Sigmoid colon (tissue), 7 donors: ENCODE measurements around the gene PWP1. TPM values are rescaled to one million over a fixed set of nuclear protein-coding genes. Genes with fewer than 3 reads are reported as not detected.

Experiments
- DNase-seq: peaks from one replicate; pipeline ENCODE4 v3.0.0-alpha.2; 2019
- H3K27ac ChIP-seq, 4 donors: fragments of 200-600 bp; sonication (generic); one replicate each; pipeline ENCODE4 v1.5.1; 2016 to 2019; ENCODE audit warnings: mild to moderate bottlenecking in 1 of 4
- H3K27me3 ChIP-seq, 3 donors: fragments of 200-600 bp; sonication (generic); one replicate each; pipeline ENCODE4 v1.5.1; 2019; ENCODE audit warnings: mild to moderate bottlenecking in 1 of 3
- H3K36me3 ChIP-seq, 4 donors: fragments of 200-600 bp; sonication (generic); one replicate each; pipeline ENCODE4 v1.5.1; 2016 to 2019
- H3K4me1 ChIP-seq, 4 donors: fragments of 200-600 bp; sonication (generic); one replicate each; pipeline ENCODE4 v1.5.1; 2017 to 2019
- H3K4me3 ChIP-seq, 4 donors: fragments of 200-600 bp; sonication (generic); one replicate each; pipeline ENCODE4 v1.5.1; 2017 to 2019; ENCODE audit warnings: mild to moderate bottlenecking in 2 of 4, moderate library complexity in 1 of 4
- H3K9me3 ChIP-seq, 4 donors: fragments of 200-600 bp in 3 of 4; sonication (generic) in 3 of 4; one replicate each; pipeline versions ENCODE4 v1.5.1 to v1.6.1; 2013 to 2019
- CTCF ChIP-seq, 4 experiments: fragments of 450-650 bp in 3 of 4; fragments of 200-600 bp in 1 of 4; IDR thresholded peaks; one replicate each; pipeline ENCODE4 v1.5.1; 2016 to 2019; ENCODE audit warnings: antibody characterized with exemption in 4 of 4, mild to moderate bottlenecking in 3 of 4, moderate library complexity in 2 of 4
- EP300 ChIP-seq, 4 donors: sonication (generic); formaldehyde crosslinking; IDR thresholded peaks; one replicate each; pipeline ENCODE4 v1.6.1; 2017; ENCODE audit warnings: antibody characterized with exemption in 4 of 4
- POLR2A ChIP-seq, 2 donors: fragments of 450-650 bp; IDR thresholded peaks; one replicate each; pipeline ENCODE4 v1.6.1; 2016; ENCODE audit warnings: antibody characterized with exemption in 2 of 2, mild to moderate bottlenecking in 2 of 2, moderate library complexity in 2 of 2
- POLR2AphosphoS5 ChIP-seq, 4 donors: sonication (generic); formaldehyde crosslinking; IDR thresholded peaks; one replicate each; pipeline ENCODE4 v1.6.1; 2017; ENCODE audit warnings: antibody characterized with exemption in 4 of 4
- WGBS, 2 donors: extraction: QIAGEN DNeasy Blood & Tissue Kit; methylation state at CpG; one replicate each; pipeline ENCODE4 v1.1.7; 2013; 5-methylcytosine and 5-hydroxymethylcytosine counted together
- intact Hi-C: fragments of 100-400 bp; cut with DNase I; formaldehyde crosslinking; loops from one replicate; pipeline ENCODE4 v1.15.1; 2023
- polyA plus RNA-seq, 3 donors: library from polyadenylated mRNA; stranded (reverse); fragments of 200-250 nt; gene quantifications; one replicate each; pipeline ENCODE4 v1.2.3, GENCODE V29; 2013
- total RNA-seq, 4 donors: library from RNA; depleted of rRNA; stranded (reverse); fragments of >200 nt; gene quantifications; one replicate each; pipeline ENCODE4 v1.1.0, GENCODE V29; 2016
- donor health status: healthy with polysubstance abuse.
- donor health status: Bipolar disorder and iron deficiency.
- donor health status: healthy.

The PWP1 gene
- total and polyA plus RNA-seq, 7 donors: 15.3 to 98.3 (median 49.9) TPM

DNA sequence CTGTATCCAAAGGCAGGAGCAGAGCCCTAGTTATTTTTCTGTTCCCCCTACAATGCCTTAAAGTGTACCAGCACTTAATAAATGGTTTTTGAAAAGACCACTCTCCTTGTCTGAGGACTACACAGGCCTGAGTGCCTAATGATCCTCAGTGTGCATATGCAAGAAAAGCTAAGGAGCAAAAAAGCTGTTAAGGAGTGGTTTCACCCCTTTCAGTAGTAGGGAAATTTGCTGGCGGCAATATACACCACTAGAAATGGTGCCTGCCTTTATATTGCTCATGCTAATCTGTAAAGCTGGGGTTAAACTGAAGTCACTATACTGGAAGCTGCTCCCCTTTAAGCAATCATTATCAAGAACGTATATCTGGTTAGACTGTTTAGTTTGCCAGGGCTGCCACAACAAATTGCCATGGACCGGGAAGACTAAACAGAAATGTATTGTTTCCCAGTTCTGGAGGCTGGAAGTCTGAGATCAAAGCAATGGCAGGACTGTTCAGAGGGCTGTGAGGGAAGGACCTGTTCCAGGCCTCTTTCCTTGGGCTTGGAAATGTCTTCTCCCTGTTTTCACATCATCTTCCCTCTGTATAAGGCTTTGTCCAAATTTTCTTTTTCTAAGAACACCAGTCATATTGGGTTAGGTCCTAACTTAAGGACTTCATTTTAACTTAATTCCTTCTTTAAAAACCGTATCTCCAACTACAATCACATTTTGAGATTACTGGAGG lies 45.2 kb downstream of the PWP1 start:
- no peaks in the 10 kb centered on the region for H3K27me3 ChIP-seq
- no peak overlapping the region for H3K27ac ChIP-seq
- no peaks in the 10 kb centered on the region for H3K9me3 ChIP-seq
- no peak overlapping the region for H3K4me3 ChIP-seq
- H3K36me3 ChIP-seq: peaks cover 0 to 36% (median 14%) of the 10 kb centered on the region in 4 donors
- 32 to 75% methylated on average over 4 of the region's 4 CpGs for WGBS, 2 donors
- TF ChIP-seq CTCF (IDR thresholded peaks at IDR 0.05): no peak
- no peak for TF ChIP-seq EP300 (IDR thresholded peaks at IDR 0.05)
- TF ChIP-seq POLR2AphosphoS5 (IDR thresholded peaks at IDR 0.05): no peak
- TF ChIP-seq POLR2A (IDR thresholded peaks at IDR 0.05): no peak
- no peaks in the 10 kb centered on the region for H3K4me1 ChIP-seq
- DNase-seq: no peak
- intact Hi-C loops: no loop called here

DNA sequence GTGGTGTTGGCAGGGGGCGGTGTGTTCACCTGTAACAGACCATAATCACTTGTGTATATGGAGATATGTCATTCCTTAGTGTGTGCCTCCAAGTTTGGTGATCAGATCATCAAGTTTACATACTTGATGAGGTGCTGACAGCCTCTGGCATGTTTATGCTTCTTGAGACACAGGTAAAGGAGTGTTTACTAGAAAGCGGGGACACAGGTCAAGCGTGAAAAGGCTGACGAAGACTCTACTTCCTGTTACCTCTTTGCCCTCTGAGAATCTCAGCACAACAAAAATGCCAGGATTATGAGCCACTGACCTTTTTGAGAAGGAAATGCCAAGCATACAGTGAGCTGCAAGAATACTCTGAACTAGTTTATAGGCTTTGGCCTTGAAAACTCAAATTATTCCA lies 45.8 kb downstream of the PWP1 start:
- H3K27me3 ChIP-seq: no peaks in the 10 kb centered on the region
- no peak overlapping the region for H3K4me3 ChIP-seq
- no peaks in the 10 kb centered on the region for H3K4me1 ChIP-seq
- TF ChIP-seq POLR2AphosphoS5 (IDR thresholded peaks at IDR 0.05) (no peak), EP300 (IDR thresholded peaks at IDR 0.05) (no peak), POLR2A (IDR thresholded peaks at IDR 0.05) (no peak), CTCF (IDR thresholded peaks at IDR 0.05) (no peak)
- intact Hi-C loops: no loop called here
- DNase-seq: no peak
- no peaks in the 10 kb centered on the region for H3K9me3 ChIP-seq
- H3K36me3 ChIP-seq: peaks cover 0 to 42% (median 19%) of the 10 kb centered on the region in 4 donors
- no peak overlapping the region for H3K27ac ChIP-seq
- 64 to 75% methylated on average over 4 of the region's 4 CpGs for WGBS, 2 donors

- no peak overlapping the region for H3K4me3 ChIP-seq
- no peak for TF ChIP-seq CTCF (IDR thresholded peaks at IDR 0.05)
- no peak for TF ChIP-seq POLR2AphosphoS5 (IDR thresholded peaks at IDR 0.05)
- TF ChIP-seq EP300 (IDR thresholded peaks at IDR 0.05): no peak
- no peak for TF ChIP-seq POLR2A (IDR thresholded peaks at IDR 0.05)
- H3K27me3 ChIP-seq: no peaks in the 10 kb centered on the region
- no peaks in the 10 kb centered on the region for H3K9me3 ChIP-seq
- intact Hi-C loops: no loop called here
- no peaks in the 10 kb centered on the region for H3K4me1 ChIP-seq
- 90 to 95% methylated on average over 3 of the region's 3 CpGs for WGBS, 2 donors
- H3K36me3 ChIP-seq: peaks cover 3 to 52% (median 28%) of the 10 kb centered on the region in 4 donors
- DNase-seq: no peak
- no peak overlapping the region for H3K27ac ChIP-seq
These were observed 46.8 kb downstream of the PWP1 start for GRCh38 chr12:107732365-107732764.

DNA sequence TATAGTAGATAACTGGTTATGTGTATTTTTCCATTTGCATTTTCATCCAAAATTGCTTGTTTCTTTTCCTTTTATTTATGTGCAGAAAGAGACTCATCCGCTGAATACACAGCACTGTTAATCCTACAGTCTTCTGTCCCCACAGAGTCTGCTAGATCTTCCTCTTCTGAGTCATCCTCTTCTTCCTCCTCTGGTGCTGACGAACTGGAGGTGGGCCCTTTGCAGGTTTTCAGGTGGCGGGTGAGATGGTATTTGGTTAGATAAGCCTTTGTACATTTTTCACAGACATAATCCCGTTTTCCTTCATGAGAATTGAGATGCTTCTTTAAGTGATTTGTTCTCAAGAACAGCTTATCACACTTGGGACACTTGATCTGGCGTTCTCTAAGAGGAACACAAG lies 48.5 kb downstream of the PWP1 start:
- no peak for TF ChIP-seq POLR2A (IDR thresholded peaks at IDR 0.05)
- no peak for TF ChIP-seq POLR2AphosphoS5 (IDR thresholded peaks at IDR 0.05)
- no peak for TF ChIP-seq CTCF (IDR thresholded peaks at IDR 0.05)
- no peak for TF ChIP-seq EP300 (IDR thresholded peaks at IDR 0.05)
- Histone ChIP-seq H3K4me3 (no peak overlapping the region), H3K27ac (no peak overlapping the region), H3K27me3 (no peaks in the 10 kb centered on the region), H3K4me1 (no peaks in the 10 kb centered on the region), H3K9me3 (no peaks in the 10 kb centered on the region), H3K36me3 (peaks cover 13 to 70% (median 45%) of the 10 kb centered on the region in 4 donors)
- WGBS, 2 donors: 84 to 88% methylated on average over 5 of the region's 5 CpGs
- no peak for DNase-seq
- intact Hi-C loops: no loop called here
